Glomerular endothelial cell (primary cell): Measurements from ENCODE around the gene CACNA1A. TPM values are rescaled to one million over a fixed set of nuclear protein-coding genes. Genes with fewer than 3 reads are reported as not detected.

Experiments used
- DNase-seq: peaks from one replicate; pipeline ENCODE4 v3.0.0-alpha.2; 2011; ENCODE audit warnings: low read depth, low spot score; ENCODE audit errors: extremely low read depth
- total RNA-seq: library from RNA; depleted of rRNA; stranded (reverse); fragments of >200 nt; gene quantifications from 2 replicates; pipeline ENCODE4 v1.2.3, GENCODE V29; 2015

The CACNA1A gene
- total RNA-seq, 1 donor from 2014 or later: 0.58 TPM

DNA sequence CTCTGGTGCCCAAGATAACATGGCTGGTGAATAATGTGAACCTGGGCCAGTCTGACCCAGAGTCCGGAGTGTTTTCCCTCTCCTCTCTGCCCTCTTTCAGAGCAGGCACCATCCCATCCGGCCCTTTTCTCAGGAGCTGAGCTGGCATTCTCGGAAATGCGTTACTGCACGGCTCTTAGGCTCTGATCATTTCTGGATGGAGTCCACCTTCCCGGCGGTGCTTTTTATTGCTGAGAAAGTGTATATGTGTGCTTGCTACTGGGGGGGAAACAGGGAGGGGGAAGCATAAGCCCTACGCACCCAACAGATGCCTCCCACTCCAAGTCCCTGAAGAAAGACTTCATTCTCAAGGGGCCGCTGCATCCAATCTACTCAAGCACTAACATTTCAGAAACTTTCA, 6.6 kb downstream of the CACNA1A start:
- DNase-seq: no peak

DNA sequence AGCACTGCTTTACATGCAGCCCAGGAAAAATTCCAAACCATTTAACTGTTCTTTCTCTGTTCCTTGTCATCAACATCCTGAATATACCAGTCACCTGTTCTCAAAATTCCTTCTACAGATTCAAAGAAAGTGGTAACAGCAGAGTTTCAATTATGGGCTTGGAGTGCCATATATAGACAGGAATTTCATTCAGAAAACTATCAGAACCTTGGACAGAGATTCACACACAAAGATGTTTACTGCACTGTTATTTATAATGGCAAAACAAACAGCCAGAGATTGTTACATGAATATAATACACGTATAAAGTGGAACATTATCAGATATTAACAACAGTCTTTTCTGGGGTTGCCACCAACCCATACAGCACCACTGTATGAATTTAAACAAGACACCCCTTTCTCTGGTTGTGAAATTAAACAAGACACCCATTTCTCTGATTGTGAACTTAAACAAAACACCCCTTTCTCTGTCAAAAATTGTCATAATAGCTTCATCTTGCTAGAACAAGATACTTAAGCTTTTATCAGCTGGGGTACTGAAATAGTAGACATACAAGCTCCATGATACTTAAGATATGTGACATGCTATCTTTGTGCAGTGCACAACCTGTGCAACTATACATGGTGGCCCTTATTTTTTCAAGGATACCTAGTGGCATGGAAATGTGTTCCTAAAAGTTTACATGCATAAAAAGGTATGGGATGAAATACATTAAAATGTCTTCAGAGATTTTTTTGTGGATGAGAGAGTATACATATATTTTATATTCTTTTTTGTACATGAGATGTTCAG, 12.6 kb downstream of the CACNA1A start:
- no peak for DNase-seq

GRCh38 chr19:13492128-13492527, 14.2 kb downstream of the CACNA1A start:
- no peak for DNase-seq

GRCh38 chr19:13487985-13488384, 18.3 kb downstream of the CACNA1A start:
- no peak for DNase-seq

- DNase-seq: no peak
These were observed 22.1 kb downstream of the CACNA1A start for GRCh38 chr19:13484166-13484565.

- DNase-seq: no peak
These were observed 23.1 kb downstream of the CACNA1A start for GRCh38 chr19:13483215-13483614.

GRCh38 chr19:13478576-13478975, 27.7 kb downstream of the CACNA1A start:
- DNase-seq: no peak

DNA sequence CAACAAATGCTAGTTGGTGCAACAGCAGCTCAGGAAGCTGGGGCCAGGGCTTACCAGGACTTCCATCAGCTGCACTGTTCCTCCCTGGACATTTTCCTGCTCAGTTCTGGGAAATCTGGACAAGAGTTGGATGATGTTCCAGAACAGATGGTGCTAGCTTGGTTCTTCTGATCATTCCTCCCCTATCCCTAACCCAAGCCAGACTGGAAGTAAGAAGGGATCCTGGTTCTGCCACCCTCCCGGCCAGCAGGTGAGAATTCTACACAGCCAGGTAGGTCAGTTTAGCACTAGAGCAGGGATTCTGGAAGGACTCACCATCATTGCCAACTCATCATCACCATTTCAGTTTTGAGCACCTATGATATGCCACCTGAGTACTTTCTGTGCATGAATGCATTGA, 30.2 kb downstream of the CACNA1A start:
- no peak for DNase-seq

- no peak for DNase-seq
These were observed 31.2 kb downstream of the CACNA1A start for GRCh38 chr19:13475044-13475443.

DNA sequence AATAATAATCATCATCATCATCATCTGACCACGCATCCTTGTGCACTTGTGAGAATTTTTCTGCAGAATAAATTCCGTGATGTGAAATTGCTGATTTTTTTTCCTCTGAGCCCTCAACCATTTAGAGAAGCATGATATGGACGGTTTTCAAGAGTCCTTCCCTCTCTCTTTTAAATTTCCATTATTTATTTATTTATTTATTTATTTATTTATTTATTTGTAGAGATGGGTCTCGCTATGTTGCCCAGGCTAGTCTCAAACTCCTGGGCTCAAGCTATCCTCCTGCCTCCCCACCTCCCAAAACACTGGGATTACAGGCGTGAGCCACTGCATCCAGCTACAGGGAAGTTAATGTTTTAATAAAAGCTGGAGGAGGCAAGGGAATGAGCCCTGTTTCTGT, 39.6 kb downstream of the CACNA1A start:
- DNase-seq: no peak

GRCh38 chr19:13463296-13463695, 43.0 kb downstream of the CACNA1A start:
- DNase-seq: no peak

GRCh38 chr19:13461536-13461935, 44.7 kb downstream of the CACNA1A start:
- no peak for DNase-seq

GRCh38 chr19:13460045-13460444, 46.2 kb downstream of the CACNA1A start:
- no peak for DNase-seq

DNA sequence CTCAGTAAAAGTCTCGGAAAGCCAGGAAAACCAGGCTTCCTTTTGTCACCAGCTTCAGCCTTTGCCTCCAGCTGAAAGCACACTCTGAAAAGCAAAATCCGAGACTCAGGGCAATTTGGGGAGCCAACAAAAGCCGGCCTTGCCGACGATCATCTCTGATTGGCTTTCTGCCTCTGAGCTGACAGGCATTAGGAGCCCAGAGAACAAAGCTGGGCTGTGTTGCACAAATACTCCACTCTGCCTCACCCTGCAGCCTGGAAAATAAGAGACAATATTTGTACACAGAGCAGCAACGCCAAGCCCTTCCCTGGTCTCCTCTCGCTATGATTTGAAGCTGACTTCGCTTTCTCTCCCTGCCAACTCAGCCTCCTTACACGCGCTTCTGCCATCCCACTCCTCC, 46.9 kb downstream of the CACNA1A start:
- DNase-seq: no peak

DNA sequence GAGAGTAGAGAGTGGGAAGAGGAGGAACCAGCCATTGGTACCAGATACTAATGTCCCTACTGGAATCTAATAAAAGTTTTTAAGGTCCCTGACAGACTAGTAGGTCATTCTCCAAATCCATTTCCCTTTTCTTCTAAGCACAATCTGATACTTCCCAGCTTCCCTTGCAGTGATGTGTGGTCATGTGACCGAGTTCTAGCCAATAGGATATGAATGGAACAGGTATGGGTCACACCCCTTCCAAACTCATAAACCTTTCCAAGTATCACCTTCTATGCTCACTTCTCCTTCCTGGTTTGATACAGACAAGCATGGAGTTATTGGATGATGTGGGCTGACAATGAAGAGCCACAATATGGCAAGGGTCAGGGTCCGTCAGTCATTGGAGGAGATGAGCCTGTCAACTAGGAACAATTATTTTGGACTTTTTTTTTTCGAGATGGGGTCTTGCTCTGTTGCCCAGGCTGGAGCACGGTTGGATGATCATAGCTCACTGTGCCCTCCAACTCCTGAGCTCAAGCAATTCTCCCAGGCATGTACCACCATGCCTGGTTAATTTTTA, 54.8 kb downstream of the CACNA1A start:
- no peak for DNase-seq

GRCh38 chr19:13447978-13448377, 58.3 kb downstream of the CACNA1A start:
- DNase-seq: no peak

- no peak for DNase-seq
These were observed 64.3 kb downstream of the CACNA1A start for GRCh38 chr19:13441810-13442512.

DNA sequence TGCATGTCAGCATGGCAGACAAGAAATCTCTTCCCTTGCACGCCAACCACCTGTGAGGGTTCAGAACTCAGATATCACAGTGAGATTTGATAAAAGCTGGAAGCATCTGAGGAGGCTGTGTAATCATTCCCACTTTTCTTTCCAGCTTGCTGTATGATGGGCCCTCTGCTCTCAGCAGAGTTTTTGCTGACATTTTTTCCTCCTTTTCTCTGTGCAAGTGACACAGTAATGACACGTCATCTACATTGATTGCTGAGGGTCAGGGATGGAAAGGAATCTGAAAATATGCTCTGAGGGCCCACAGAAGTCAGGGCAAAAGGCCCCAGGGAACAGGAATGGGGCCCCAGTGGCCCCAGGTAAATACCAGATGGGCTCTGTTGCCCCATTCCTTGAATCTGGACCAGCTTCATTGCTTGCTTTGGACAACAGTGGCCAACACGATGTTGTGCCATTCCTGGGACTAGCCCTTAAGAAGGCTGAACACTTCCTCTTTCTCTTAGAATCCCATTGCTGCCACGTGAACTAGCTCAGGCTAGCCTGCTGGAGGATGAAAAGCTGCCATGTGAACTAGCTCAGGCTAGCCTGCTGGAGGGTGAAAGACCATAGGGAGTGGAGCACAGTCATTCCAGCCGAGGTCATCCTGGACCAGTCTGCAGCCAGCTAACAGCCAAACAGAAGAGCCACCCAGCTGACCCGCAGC, 68.2 kb downstream of the CACNA1A start:
- no peak for DNase-seq

DNA sequence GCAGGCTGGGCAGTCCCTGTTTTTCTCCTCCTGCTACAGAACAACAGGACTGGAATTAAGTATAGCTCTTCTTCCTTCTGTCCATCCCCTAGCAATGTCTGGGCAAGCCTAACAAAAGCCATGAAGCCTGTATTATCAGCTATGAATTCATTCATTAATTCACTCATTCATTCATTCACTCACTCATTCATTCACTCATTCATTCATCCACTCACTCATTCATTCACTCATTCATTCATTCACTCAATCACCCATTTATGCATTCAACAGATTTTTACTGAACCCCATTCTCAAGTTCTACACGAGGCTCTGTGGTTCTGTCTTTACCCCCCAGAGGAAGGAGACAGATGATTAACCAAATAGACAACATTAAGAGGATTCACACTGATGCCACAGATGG, 69.9 kb downstream of the CACNA1A start:
- no peak for DNase-seq

- DNase-seq: no peak
These were observed 75.3 kb downstream of the CACNA1A start for GRCh38 chr19:13430790-13431582.

GRCh38 chr19:13429563-13429962, 76.7 kb downstream of the CACNA1A start:
- peak; percentile 81 for DNase-seq
